SK-N-SH (cell line): ENCODE data around the gene CASP4. TPM values are rescaled to one million over a fixed set of nuclear protein-coding genes. Genes with fewer than 3 reads are reported as not detected.

Source experiments
- CTCF ChIA-PET: fragments of 300-600, 350-600 bp; formaldehyde crosslinking; extraction: SDS; loops from one replicate; lab custom pipeline; 2021; lab: Yijun Ruan, JAX
- POLR2A ChIA-PET: fragments of 350-600 bp; sonication (Branson Sonifier 250); formaldehyde crosslinking; extraction: SDS; loops from one replicate; lab custom pipeline; 2020; ENCODE audit warnings: antibody characterized with exemption, inconsistent platforms; lab: Yijun Ruan, JAX
- DNase-seq: peaks from one replicate; pipeline ENCODE4 v3.0.0; 2012
- H2AFZ ChIP-seq: fragments of 200-600 bp; sonication (generic); 2 replicates; pipeline ENCODE4 v1.8.1; 2016; ENCODE audit warnings: antibody characterized with exemption, mild to moderate bottlenecking, low read depth
- H3F3A ChIP-seq: fragments of 200-600 bp; sonication (generic); replicated peaks from 2 replicates; pipeline ENCODE3; 2016; ENCODE audit warnings: antibody characterized with exemption, mild to moderate bottlenecking; ENCODE audit not compliant: insufficient read depth
- H3K27ac ChIP-seq, 2 experiments: fragments of 200-500 bp in 1 of 2; fragments of 200-600 bp in 1 of 2; sonication (Bioruptor generic) in 1 of 2; sonication (generic), shearing (Covaris generic) in 1 of 2; 2 replicates each; pipeline versions ENCODE4 v1.5.1 to v1.6.1; 2014 to 2016; ENCODE audit warnings: low read depth in 2 of 2, inconsistent platforms in 1 of 2, low read length in 1 of 2, mild to moderate bottlenecking in 1 of 2, mixed read lengths in 1 of 2
- H3K27me3 ChIP-seq: fragments of 200-600 bp; sonication (generic), shearing (Covaris generic); 2 replicates; pipeline ENCODE4 v1.6.1; 2016; ENCODE audit warnings: mixed run types; ENCODE audit not compliant: insufficient read depth
- H3K36me3 ChIP-seq, 2 experiments: fragments of 200-500 bp in 1 of 2; fragments of 200-600 bp in 1 of 2; sonication (Bioruptor generic) in 1 of 2; sonication (generic) in 1 of 2; replicated peaks in 1 of 2; 2 replicates each; pipeline versions ENCODE3 to v1.5.1; 2014 to 2016; ENCODE audit warnings: low read length in 1 of 2, mild to moderate bottlenecking in 1 of 2; ENCODE audit not compliant: insufficient read depth in 2 of 2, control insufficient read depth in 1 of 2
- H3K4me1 ChIP-seq, 2 experiments: fragments of 200-500 bp in 1 of 2; fragments of 200-600 bp in 1 of 2; sonication (Bioruptor generic) in 1 of 2; sonication (generic), shearing (Covaris generic) in 1 of 2; 2 replicates each; pipeline versions ENCODE4 v1.5.1 to v1.6.1; 2014 to 2016; ENCODE audit warnings: low read depth in 1 of 2, low read length in 1 of 2, mixed run types in 1 of 2; ENCODE audit not compliant: insufficient read depth in 2 of 2, control insufficient read depth in 1 of 2
- H3K4me2 ChIP-seq: fragments of 200-600 bp; sonication (generic), shearing (Covaris generic); 2 replicates; pipeline ENCODE4 v1.6.1; 2017; ENCODE audit warnings: mixed run types
- H3K4me3 ChIP-seq, 2 experiments: fragments of 200-500 bp in 1 of 2; fragments of 200-600 bp in 1 of 2; sonication (Bioruptor generic) in 1 of 2; sonication (generic), shearing (Covaris generic) in 1 of 2; 2 replicates each; pipeline versions ENCODE4 v1.5.1 to v1.8.1; 2014 to 2016; ENCODE audit warnings: low read depth in 2 of 2, inconsistent platforms in 1 of 2, low read length in 1 of 2, mild to moderate bottlenecking in 1 of 2, mixed read lengths in 1 of 2, moderate library complexity in 1 of 2
- H3K79me2 ChIP-seq: fragments of 200-600 bp; sonication (generic); 2 replicates; pipeline ENCODE4 v1.8.1; 2017; ENCODE audit warnings: mild to moderate bottlenecking; ENCODE audit not compliant: insufficient read depth
- H3K9ac ChIP-seq: fragments of 200-600 bp; sonication (generic); 2 replicates; pipeline ENCODE4 v1.6.1; 2017; ENCODE audit warnings: mixed run types
- H3K9me2 ChIP-seq: fragments of 200-600 bp; sonication (generic); 2 replicates; pipeline ENCODE4 v1.6.1; 2017; ENCODE audit warnings: mixed run types
- H3K9me3 ChIP-seq: fragments of 200-600 bp; sonication (generic); 2 replicates; pipeline ENCODE4 v1.6.1; 2017; ENCODE audit warnings: mixed run types, mild to moderate bottlenecking, moderate library complexity
- H4K20me1 ChIP-seq: fragments of 200-600 bp; sonication (generic); 2 replicates; pipeline ENCODE4 v1.6.1; 2017; ENCODE audit warnings: mild to moderate bottlenecking, mixed run types; ENCODE audit not compliant: insufficient read depth
- CHD2 ChIP-seq: fragments of 150-350 bp; IDR thresholded peaks from 2 replicates; pipeline ENCODE4 v1.6.1; 2018; ENCODE audit warnings: low read length; ENCODE audit not compliant: partially characterized antibody
- ELF1 ChIP-seq: IDR thresholded peaks from 2 replicates; pipeline ENCODE4 v1.4.0; 2012
- EP300 ChIP-seq, 2 experiments: IDR thresholded peaks; 2 replicates each; pipeline versions ENCODE4 v1.4.0 to v1.6.1; 2012; ENCODE audit warnings: borderline replicate concordance in 1 of 2, low read depth in 1 of 2, low read length in 1 of 2
- FOXJ3 ChIP-seq: sonication (generic); formaldehyde crosslinking; IDR thresholded peaks from 2 replicates; pipeline ENCODE4 v1.5.1; 2020; ENCODE audit warnings: mild to moderate bottlenecking, missing genetic modification reagents
- FOXM1 ChIP-seq: IDR thresholded peaks from 2 replicates; pipeline ENCODE4 v1.4.0; 2012; ENCODE audit warnings: low read depth, mild to moderate bottlenecking
- GATA2 ChIP-seq: sonication (generic); formaldehyde crosslinking; IDR thresholded peaks from 2 replicates; pipeline ENCODE4 v1.5.0; 2020; ENCODE audit warnings: mild to moderate bottlenecking, missing genetic modification reagents
- MXI1 ChIP-seq: IDR thresholded peaks from 2 replicates; pipeline ENCODE4 v1.6.1; 2012; ENCODE audit warnings: mild to moderate bottlenecking, low read depth, low read length, improper control_type of control experiment
- NRF1 ChIP-seq: IDR thresholded peaks from 2 replicates; pipeline ENCODE4 v1.6.1; 2012; ENCODE audit warnings: low read depth, mild to moderate bottlenecking, low read length
- POLR2AphosphoS5 ChIP-seq: IDR thresholded peaks from 2 replicates; pipeline ENCODE4 v1.6.1; 2012; ENCODE audit warnings: low read depth, low read length
- RAD21 ChIP-seq: IDR thresholded peaks from 2 replicates; pipeline ENCODE4 v1.6.1; 2012; ENCODE audit warnings: mild to moderate bottlenecking, low read length
- RCOR1 ChIP-seq: fragments of 150-350 bp; IDR thresholded peaks from 2 replicates; pipeline ENCODE4 v1.6.1; 2017; ENCODE audit warnings: antibody characterized with exemption, low read length
- YY1 ChIP-seq: IDR thresholded peaks from 2 replicates; pipeline ENCODE4 v1.4.0; 2012; ENCODE audit warnings: low read depth, mild to moderate bottlenecking
- WGBS: methylation state at CpG from one replicate; pipeline ENCODE4 v1.1.6; 2017; ENCODE audit warnings: low lambda C conversion rate; 5-methylcytosine and 5-hydroxymethylcytosine counted together
- polyA plus RNA-seq, 3 experiments: library from polyadenylated mRNA; depleted of rRNA; stranded (reverse); fragments of >200 nt; gene quantifications; 2 replicates each; pipeline ENCODE4 v1.2.3, GENCODE V29; 2012
- TF ChIP-seq, protein P1 (sequence below): IDR thresholded peaks from 2 replicates; pipeline ENCODE4; 2012
- TF ChIP-seq, protein P2 (sequence below): fragments of 150-350 bp; IDR thresholded peaks from 2 replicates; pipeline ENCODE4 v1.6.1; 2017; ENCODE audit warnings: antibody characterized with exemption, low read length, low read depth, borderline replicate concordance

CASP4 gene
- polyA plus RNA-seq, 1 of the 3 experiments (the other 2 are of a cell fraction): 9.1 TPM

DNA sequence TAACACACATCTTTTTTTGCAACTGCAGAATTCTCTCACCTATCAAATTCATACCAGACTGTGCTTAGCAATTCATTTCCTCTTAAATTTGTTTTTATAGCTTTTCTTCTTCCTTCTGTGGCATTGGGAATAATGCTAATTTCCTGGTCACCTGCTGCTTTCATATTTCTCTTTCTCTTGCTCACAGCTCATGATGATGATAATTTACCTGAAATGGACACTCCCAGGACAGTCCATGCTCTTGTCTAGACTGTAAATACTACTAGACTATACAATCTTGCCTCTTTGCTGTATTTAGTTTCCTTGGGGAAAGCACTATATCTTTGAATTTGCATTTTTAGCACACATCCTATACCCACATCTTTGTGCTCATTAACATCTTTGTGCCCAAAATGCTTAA is 39.1 kb upstream of the CASP4 start (continued):
- no peak for TF ChIP-seq EP300 (IDR thresholded peaks at IDR 0.05; ENCODE audit: borderline replicate concordance in 1 of 2, low read depth in 1 of 2, low read length in 1 of 2)

DNA sequence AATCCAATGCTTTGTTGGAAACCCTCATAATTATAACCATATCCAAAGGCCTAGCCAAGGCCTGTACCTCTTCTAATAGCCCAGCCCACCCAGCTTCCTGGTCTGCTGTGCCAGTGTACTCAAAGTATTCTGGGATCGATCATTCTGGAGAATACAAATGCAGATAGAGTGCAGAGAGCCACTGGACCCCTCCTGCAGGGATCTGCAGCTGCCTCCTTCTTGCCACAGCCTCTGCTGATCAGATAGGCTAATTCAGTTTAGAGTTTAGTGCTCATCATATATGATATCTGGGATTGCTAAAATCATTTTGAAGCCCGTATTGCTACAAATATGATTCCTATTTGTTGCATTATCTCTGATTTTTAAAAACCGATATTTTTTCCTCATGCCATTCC is 37.1 kb upstream of the CASP4 start:
- TF ChIP-seq NRF1 (no peak), RCOR1 (peak; percentile 56; the same call in 1 of the 2 replicates), GATA2 (CRISPR knock-in tag) (peak; percentile 89), FOXJ3 (CRISPR knock-in tag) (peak; percentile 63), RAD21 (peak; percentile 18; the same call in 1 of the 2 replicates), MXI1 (no peak), CHD2 (peak; percentile 81), EP300 (IDR thresholded peaks at IDR 0.05; ENCODE audit: borderline replicate concordance in 1 of 2, low read depth in 1 of 2, low read length in 1 of 2) (peak in 1 of 2 experiments; percentile 84; a peak in 2 of 4 replicates)
- Histone ChIP-seq H3K27ac (0 out of 4 replicates have a peak overlapping the region, but pooled peaks of 1 of the 2 experiments have one; percentile 16), H3K36me3 (no peaks in the 10 kb centered on the region), H3K4me2 (no peak overlapping the region), H3K4me1 (peaks cover 0 to 5% of the 10 kb centered on the region in 2 experiments; a peak in 2 of 4 replicates), H3K9me2 (no peaks in the 10 kb centered on the region), H3K79me2 (no peaks in the 10 kb centered on the region), H3K9ac (no peak overlapping the region), H2AFZ (no peak overlapping the region), H3F3A (no peaks in the 10 kb centered on the region), H3K9me3 (no peaks in the 10 kb centered on the region), H4K20me1 (no peaks in the 10 kb centered on the region), H3K4me3 (no peak overlapping the region), H3K27me3 (no peaks in the 10 kb centered on the region)
- peak; percentile 61 for DNase-seq
- POLR2A ChIA-PET: no interaction called here
- WGBS: 23% methylated on average over 3 of the region's 3 CpGs
- CTCF ChIA-PET: no interaction called here

DNA sequence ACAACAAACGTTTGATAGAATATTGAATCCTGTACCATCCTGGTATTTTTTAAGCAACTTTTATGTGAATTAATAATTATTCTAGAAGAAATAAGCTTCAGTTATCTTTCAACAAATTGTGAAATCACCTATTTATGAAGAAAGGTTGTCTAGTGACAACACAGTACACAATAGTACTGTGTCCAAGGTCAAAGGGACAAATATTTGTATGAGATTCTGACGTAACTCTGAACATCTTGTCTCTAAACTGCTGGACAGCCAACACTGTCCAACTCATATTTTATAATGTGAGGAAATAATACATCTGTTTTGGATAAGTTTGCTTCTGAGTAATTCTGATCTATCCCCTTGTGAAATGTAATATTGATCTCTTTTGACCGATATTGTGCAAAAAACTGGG is 35.6 kb upstream of the CASP4 start:
- Histone ChIP-seq H2AFZ (no peak overlapping the region), H3K27me3 (no peaks in the 10 kb centered on the region), H4K20me1 (no peaks in the 10 kb centered on the region), H3K27ac (no peak overlapping the region), H3K9ac (no peak overlapping the region), H3K79me2 (no peaks in the 10 kb centered on the region), H3K36me3 (no peaks in the 10 kb centered on the region), H3K4me2 (no peak overlapping the region), H3K4me1 (peaks cover 0 to 5% of the 10 kb centered on the region in 2 experiments; a peak in 2 of 4 replicates), H3K9me3 (no peaks in the 10 kb centered on the region), H3F3A (no peaks in the 10 kb centered on the region), H3K4me3 (no peak overlapping the region), H3K9me2 (no peaks in the 10 kb centered on the region)
- ChIA-PET CTCF (no interaction called here), POLR2A (no interaction called here)
- 78% methylated on average over 3 of the region's 3 CpGs for WGBS
- DNase-seq: no peak
- TF ChIP-seq EP300 (IDR thresholded peaks at IDR 0.05; ENCODE audit: borderline replicate concordance in 1 of 2, low read depth in 1 of 2, low read length in 1 of 2): no peak
- no peak for TF ChIP-seq YY1
- no peak for TF ChIP-seq FOXM1
- TF ChIP-seq CHD2: no peak
- no peak for TF ChIP-seq RCOR1
- TF ChIP-seq NRF1: no peak
- TF ChIP-seq, protein P1, sequence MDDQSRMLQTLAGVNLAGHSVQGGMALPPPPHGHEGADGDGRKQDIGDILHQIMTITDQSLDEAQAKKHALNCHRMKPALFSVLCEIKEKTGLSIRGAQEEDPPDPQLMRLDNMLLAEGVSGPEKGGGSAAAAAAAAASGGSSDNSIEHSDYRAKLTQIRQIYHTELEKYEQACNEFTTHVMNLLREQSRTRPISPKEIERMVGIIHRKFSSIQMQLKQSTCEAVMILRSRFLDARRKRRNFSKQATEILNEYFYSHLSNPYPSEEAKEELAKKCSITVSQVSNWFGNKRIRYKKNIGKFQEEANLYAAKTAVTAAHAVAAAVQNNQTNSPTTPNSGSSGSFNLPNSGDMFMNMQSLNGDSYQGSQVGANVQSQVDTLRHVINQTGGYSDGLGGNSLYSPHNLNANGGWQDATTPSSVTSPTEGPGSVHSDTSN: no peak
- TF ChIP-seq, protein P2, sequence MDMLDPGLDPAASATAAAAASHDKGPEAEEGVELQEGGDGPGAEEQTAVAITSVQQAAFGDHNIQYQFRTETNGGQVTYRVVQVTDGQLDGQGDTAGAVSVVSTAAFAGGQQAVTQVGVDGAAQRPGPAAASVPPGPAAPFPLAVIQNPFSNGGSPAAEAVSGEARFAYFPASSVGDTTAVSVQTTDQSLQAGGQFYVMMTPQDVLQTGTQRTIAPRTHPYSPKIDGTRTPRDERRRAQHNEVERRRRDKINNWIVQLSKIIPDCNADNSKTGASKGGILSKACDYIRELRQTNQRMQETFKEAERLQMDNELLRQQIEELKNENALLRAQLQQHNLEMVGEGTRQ: no peak
- no peak for TF ChIP-seq ELF1
- TF ChIP-seq POLR2AphosphoS5: no peak
- TF ChIP-seq FOXJ3 (CRISPR knock-in tag): no peak
- TF ChIP-seq, all 33 proteins: peak for 0
